HepG2 (cell line): ENCODE results near the gene OR5A1. TPM values are rescaled to one million over a fixed set of nuclear protein-coding genes. Genes with fewer than 3 reads are reported as not detected.

ENCODE experiments used
- ATAC-seq: fragments of 200-7000 bp; cut with Tn5 transposase; 3 replicates; pipeline ENCODE4 v1.9.1; 2020; ENCODE audit warnings: mild to moderate bottlenecking, moderate library complexity
- BruUV-seq: library from RNA; stranded (reverse); fragments of 400-500 nt; replicated peaks from 2 replicates; lab custom pipeline; 2021; lab: Mats Ljungman, UMichigan
- CTCF ChIA-PET: fragments of 300-600 bp; formaldehyde crosslinking; extraction: SDS; loops from one replicate; lab custom pipeline; 2021; ENCODE audit warnings: low total read pairs, inconsistent platforms, low intra/inter-chr PET ratio; lab: Yijun Ruan, JAX
- POLR2A ChIA-PET: fragments of 350-600 bp; sonication (Branson Sonifier 250); formaldehyde crosslinking; loops from one replicate; lab custom pipeline; 2020; ENCODE audit warnings: antibody characterized with exemption, inconsistent platforms; lab: Yijun Ruan, JAX
- DNase-seq: peaks from one replicate; pipeline ENCODE4 v3.0.0-alpha.2; 2015; ENCODE audit warnings: low spot score
- FAIRE-seq: peaks from 3 replicates; lab custom pipeline; 2011; peaks lifted over from hg19 to GRCh38; lab: Jason Lieb, UNC
- H2AFZ ChIP-seq: one replicate; pipeline ENCODE4 v1.6.1; 2011; ENCODE audit warnings: low read length, inconsistent platforms
- H3K27ac ChIP-seq: fragments of 300-600 bp; 3 replicates; pipeline ENCODE4 v1.8.0; 2011; ENCODE audit warnings: mixed run types, mild to moderate bottlenecking, mixed read lengths, low read length, inconsistent platforms; ENCODE audit not compliant: insufficient read depth; ENCODE audit errors: extremely low read length
- H3K27me3 ChIP-seq, 2 experiments: fragments of 200-600 bp in 1 of 2; 2 replicates in 1 of 2; 3 replicates in 1 of 2; pipeline versions ENCODE4 v1.6.0 to v1.8.0; 2011; ENCODE audit warnings: low read length in 2 of 2, mild to moderate bottlenecking in 2 of 2, moderate library complexity in 2 of 2, inconsistent platforms in 1 of 2; ENCODE audit not compliant: insufficient read depth in 2 of 2, control insufficient read depth in 1 of 2
- H3K36me3 ChIP-seq, 2 experiments: fragments of 200-600 bp in 1 of 2; replicated peaks in 1 of 2; 2 replicates in 1 of 2; 3 replicates in 1 of 2; pipeline versions ENCODE4 v1.5.1 to v1.8.0; 2011; ENCODE audit warnings: low read length in 2 of 2, inconsistent platforms in 1 of 2; ENCODE audit not compliant: insufficient read depth in 2 of 2, control insufficient read depth in 1 of 2
- H3K4me1 ChIP-seq: 2 replicates; pipeline ENCODE4 v1.5.1; 2012; ENCODE audit warnings: low read length, inconsistent platforms; ENCODE audit not compliant: insufficient read depth
- H3K4me2 ChIP-seq: 2 replicates; pipeline ENCODE4 v1.6.0; 2011; ENCODE audit warnings: low read depth, low read length, inconsistent platforms
- H3K4me3 ChIP-seq, 3 experiments: fragments of 200-600 bp in 1 of 3; sonication (generic), shearing (Covaris generic) in 1 of 3; replicated peaks in 1 of 3; 2 replicates each; pipeline ENCODE4 v1.5.1; 2011 to 2016; ENCODE audit warnings: low read length in 3 of 3, inconsistent platforms in 2 of 3, low read depth in 2 of 3, mild to moderate bottlenecking in 2 of 3, control low read depth in 1 of 3, mixed read lengths in 1 of 3; ENCODE audit not compliant: insufficient read depth in 1 of 3
- H3K79me2 ChIP-seq: one replicate; pipeline ENCODE4 v1.6.1; 2011; ENCODE audit warnings: low read length, inconsistent platforms; ENCODE audit not compliant: insufficient read depth
- H3K9ac ChIP-seq: 2 replicates; pipeline ENCODE4 v1.6.0; 2011; ENCODE audit warnings: mild to moderate bottlenecking, low read depth, low read length, inconsistent platforms; ENCODE audit not compliant: insufficient read depth
- H3K9me3 ChIP-seq: 2 replicates; pipeline ENCODE4 v1.5.1; 2012; ENCODE audit warnings: mild to moderate bottlenecking, low read length
- H4K20me1 ChIP-seq: 2 replicates; pipeline ENCODE4 v1.6.0; 2011; ENCODE audit warnings: inconsistent platforms, mild to moderate bottlenecking, low read length, moderate library complexity; ENCODE audit not compliant: insufficient read depth
- HDAC2 ChIP-seq: sonication (generic); formaldehyde crosslinking; IDR thresholded peaks from 2 replicates; pipeline ENCODE4 v1.4.0; 2020; ENCODE audit warnings: missing genetic modification reagents
- NBN ChIP-seq: fragments of 450-650 bp; conservative IDR thresholded peaks from 2 replicates; pipeline ENCODE4 v1.6.1; 2017
- RAD51 ChIP-seq: fragments of 450-650 bp; IDR thresholded peaks from 2 replicates; pipeline ENCODE4 v1.6.1; 2016; ENCODE audit warnings: borderline replicate concordance
- SIX1 ChIP-seq: sonication (generic); formaldehyde crosslinking; IDR thresholded peaks from 2 replicates; pipeline ENCODE4 v1.4.0; 2020; ENCODE audit warnings: missing genetic modification reagents, borderline replicate concordance
- TBX2 ChIP-seq: sonication (generic); formaldehyde crosslinking; IDR thresholded peaks from 2 replicates; pipeline ENCODE4 v1.5.0; 2020; ENCODE audit warnings: missing genetic modification reagents, mild to moderate bottlenecking, borderline replicate concordance
- ZFX ChIP-seq: sonication (generic); formaldehyde crosslinking; IDR thresholded peaks from 2 replicates; pipeline ENCODE4 v1.4.0; 2020; ENCODE audit warnings: mild to moderate bottlenecking, low read depth, missing genetic modification reagents, moderate library complexity
- ZNF510 ChIP-seq: sonication (generic); formaldehyde crosslinking; IDR thresholded peaks from 2 replicates; pipeline ENCODE4 v1.4.0; 2020; ENCODE audit warnings: low read depth, mild to moderate bottlenecking, missing genetic modification reagents
- ZNF629 ChIP-seq: sonication (generic); formaldehyde crosslinking; conservative IDR thresholded peaks from 2 replicates; pipeline ENCODE4 v1.5.0; 2020; ENCODE audit warnings: missing genetic modification reagents
- WGBS: methylation state at CpG from one replicate; pipeline ENCODE4 v1.1.6; 2017; ENCODE audit warnings: low lambda C conversion rate; 5-methylcytosine and 5-hydroxymethylcytosine counted together
- in situ Hi-C: cut with HindIII; loops from 2 replicates; pipeline ENCODE4 v1.10.0; 2017; ENCODE audit warnings: low pct_unique_long_range_greater_than_20kb; ENCODE audit not compliant: extremely low pct_ligation_motif_present
- intact Hi-C: fragments of 100-400 bp; cut with micrococcal nuclease; formaldehyde crosslinking; loops from one replicate; pipeline ENCODE4 v1.10.0; 2022; ENCODE audit not compliant: unreplicated experiment
- polyA plus RNA-seq, 8 experiments: library from polyadenylated mRNA; depleted of rRNA in 3 of 8; stranded (reverse) in 7 of 8; unstranded in 1 of 8; fragments of >200 nt; fragmentation: Illumina TruSeq in 4 of 8; extraction: Trizol in 4 of 8; gene quantifications; 2 replicates each; pipeline versions ENCODE4 v1.2.1 to v1.2.3, GENCODE V29; 2011 to 2016; ENCODE audit warnings: low read depth in 4 of 8, missing spikeins in 1 of 8, mixed read lengths in 1 of 8; ENCODE audit not compliant: insufficient read depth in 1 of 8
- total RNA-seq, 5 experiments: library from RNA; depleted of rRNA; stranded (reverse); fragments of >200 nt; fragmentation: Illumina TruSeq; extraction: Trizol; gene quantifications; 2 replicates each; pipeline ENCODE4 v1.2.3, GENCODE V29; 2016; ENCODE audit warnings: low read depth in 1 of 5
- TF ChIP-seq, protein P1 (sequence below): sonication (generic); formaldehyde crosslinking; IDR thresholded peaks from 2 replicates; pipeline ENCODE4 v1.5.1; 2020; ENCODE audit warnings: missing genetic modification reagents, mild to moderate bottlenecking, borderline replicate concordance
- TF ChIP-seq, protein P2 (sequence below): sonication (generic); IDR thresholded peaks from 2 replicates; pipeline ENCODE4 v1.6.1; 2016; ENCODE audit warnings: low read depth, borderline replicate concordance
- TF ChIP-seq, protein P3 (sequence below): sonication (generic); formaldehyde crosslinking; conservative IDR thresholded peaks from 2 replicates; pipeline ENCODE4 v1.8.0; 2022; ENCODE audit warnings: mild to moderate bottlenecking, moderate library complexity, missing genetic modification reagents
- TF ChIP-seq, protein P4 (sequence below): sonication (generic); formaldehyde crosslinking; IDR thresholded peaks from 2 replicates; pipeline ENCODE4 v1.5.0; 2020; ENCODE audit warnings: missing genetic modification reagents

Gene OR5A1
- total and polyA plus RNA-seq, 2 of the 13 experiments (the other 11 are each of a cell fraction or from before 2014, with no cell fraction given) = not detected

DNA sequence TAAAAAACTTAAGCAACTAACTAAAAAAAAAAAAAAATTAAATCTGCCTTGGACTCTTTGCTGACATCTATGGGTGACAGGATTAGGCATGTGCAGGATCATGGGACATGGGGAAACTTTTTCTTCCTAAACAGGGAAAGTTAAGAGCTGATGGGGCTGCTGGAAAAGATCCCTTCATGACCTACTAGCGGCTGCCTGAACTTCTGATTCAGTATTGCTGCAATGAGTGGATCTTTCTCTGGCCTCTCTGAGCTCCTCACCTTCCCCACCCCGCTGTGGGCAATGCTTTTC lies 35.1 kb upstream of the OR5A1 start:
- no peaks in the 10 kb centered on the region for H3K36me3 ChIP-seq
- H3K4me2 ChIP-seq = no peak overlapping the region
- H3K27me3 ChIP-seq = no peaks in the 10 kb centered on the region
- ATAC-seq = no peak
- POLR2A ChIA-PET = no interaction called here
- no peak for TF ChIP-seq HDAC2 (CRISPR knock-in tag)
- TF ChIP-seq, protein P1, sequence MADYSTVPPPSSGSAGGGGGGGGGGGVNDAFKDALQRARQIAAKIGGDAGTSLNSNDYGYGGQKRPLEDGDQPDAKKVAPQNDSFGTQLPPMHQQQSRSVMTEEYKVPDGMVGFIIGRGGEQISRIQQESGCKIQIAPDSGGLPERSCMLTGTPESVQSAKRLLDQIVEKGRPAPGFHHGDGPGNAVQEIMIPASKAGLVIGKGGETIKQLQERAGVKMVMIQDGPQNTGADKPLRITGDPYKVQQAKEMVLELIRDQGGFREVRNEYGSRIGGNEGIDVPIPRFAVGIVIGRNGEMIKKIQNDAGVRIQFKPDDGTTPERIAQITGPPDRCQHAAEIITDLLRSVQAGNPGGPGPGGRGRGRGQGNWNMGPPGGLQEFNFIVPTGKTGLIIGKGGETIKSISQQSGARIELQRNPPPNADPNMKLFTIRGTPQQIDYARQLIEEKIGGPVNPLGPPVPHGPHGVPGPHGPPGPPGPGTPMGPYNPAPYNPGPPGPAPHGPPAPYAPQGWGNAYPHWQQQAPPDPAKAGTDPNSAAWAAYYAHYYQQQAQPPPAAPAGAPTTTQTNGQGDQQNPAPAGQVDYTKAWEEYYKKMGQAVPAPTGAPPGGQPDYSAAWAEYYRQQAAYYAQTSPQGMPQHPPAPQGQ (CRISPR knock-in tag) = no peak
- TF ChIP-seq, protein P2, sequence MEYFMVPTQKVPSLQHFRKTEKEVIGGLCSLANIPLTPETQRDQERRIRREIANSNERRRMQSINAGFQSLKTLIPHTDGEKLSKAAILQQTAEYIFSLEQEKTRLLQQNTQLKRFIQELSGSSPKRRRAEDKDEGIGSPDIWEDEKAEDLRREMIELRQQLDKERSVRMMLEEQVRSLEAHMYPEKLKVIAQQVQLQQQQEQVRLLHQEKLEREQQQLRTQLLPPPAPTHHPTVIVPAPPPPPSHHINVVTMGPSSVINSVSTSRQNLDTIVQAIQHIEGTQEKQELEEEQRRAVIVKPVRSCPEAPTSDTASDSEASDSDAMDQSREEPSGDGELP = no peak
- TF ChIP-seq, protein P3, sequence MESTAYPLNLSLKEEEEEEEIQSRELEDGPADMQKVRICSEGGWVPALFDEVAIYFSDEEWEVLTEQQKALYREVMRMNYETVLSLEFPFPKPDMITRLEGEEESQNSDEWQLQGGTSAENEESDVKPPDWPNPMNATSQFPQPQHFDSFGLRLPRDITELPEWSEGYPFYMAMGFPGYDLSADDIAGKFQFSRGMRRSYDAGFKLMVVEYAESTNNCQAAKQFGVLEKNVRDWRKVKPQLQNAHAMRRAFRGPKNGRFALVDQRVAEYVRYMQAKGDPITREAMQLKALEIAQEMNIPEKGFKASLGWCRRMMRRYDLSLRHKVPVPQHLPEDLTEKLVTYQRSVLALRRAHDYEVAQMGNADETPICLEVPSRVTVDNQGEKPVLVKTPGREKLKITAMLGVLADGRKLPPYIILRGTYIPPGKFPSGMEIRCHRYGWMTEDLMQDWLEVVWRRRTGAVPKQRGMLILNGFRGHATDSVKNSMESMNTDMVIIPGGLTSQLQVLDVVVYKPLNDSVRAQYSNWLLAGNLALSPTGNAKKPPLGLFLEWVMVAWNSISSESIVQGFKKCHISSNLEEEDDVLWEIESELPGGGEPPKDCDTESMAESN (CRISPR knock-in tag) = no peak
- TF ChIP-seq TBX2 = no peak
- TF ChIP-seq ZNF629 (CRISPR knock-in tag) = no peak
- TF ChIP-seq NBN = no peak
- TF ChIP-seq RAD51 = no peak
- TF ChIP-seq, protein P4, sequence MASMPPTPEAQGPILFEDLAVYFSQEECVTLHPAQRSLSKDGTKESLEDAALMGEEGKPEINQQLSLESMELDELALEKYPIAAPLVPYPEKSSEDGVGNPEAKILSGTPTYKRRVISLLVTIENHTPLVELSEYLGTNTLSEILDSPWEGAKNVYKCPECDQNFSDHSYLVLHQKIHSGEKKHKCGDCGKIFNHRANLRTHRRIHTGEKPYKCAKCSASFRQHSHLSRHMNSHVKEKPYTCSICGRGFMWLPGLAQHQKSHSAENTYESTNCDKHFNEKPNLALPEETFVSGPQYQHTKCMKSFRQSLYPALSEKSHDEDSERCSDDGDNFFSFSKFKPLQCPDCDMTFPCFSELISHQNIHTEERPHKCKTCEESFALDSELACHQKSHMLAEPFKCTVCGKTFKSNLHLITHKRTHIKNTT = no peak
- no peak for TF ChIP-seq ZFX (CRISPR knock-in tag)
- no peak for TF ChIP-seq ZNF510
- TF ChIP-seq SIX1 (CRISPR knock-in tag) = no peak
- intact Hi-C loops (no loop called here), in situ Hi-C loops (no loop called here)
- H4K20me1 ChIP-seq = no peaks in the 10 kb centered on the region
- H3K9me3 ChIP-seq = peaks cover 23% of the 10 kb centered on the region
- no peak overlapping the region for H3K9ac ChIP-seq
- no peak for DNase-seq
- no peak for FAIRE-seq
- 0% methylated on average over 2 of the region's 2 CpGs for WGBS
- H3K27ac ChIP-seq = no peak overlapping the region
- H2AFZ ChIP-seq = no peak overlapping the region
- CTCF ChIA-PET = no interaction called here
- no peak overlapping the region for H3K4me3 ChIP-seq
- no peaks in the 10 kb centered on the region for H3K79me2 ChIP-seq
- H3K4me1 ChIP-seq = no peaks in the 10 kb centered on the region
- no TSS peak for BruUV-seq
